Upper lobe of left lung (tissue), 4 donors: ENCODE results near the gene CD14.

Experiments
- POLR2A ChIP-seq, 4 donors: fragments of 450-650 bp; IDR thresholded peaks; one replicate each; pipeline ENCODE4 v1.5.1; 2016 to 2017; ENCODE audit warnings: antibody characterized with exemption in 4 of 4, mild to moderate bottlenecking in 2 of 4
- POLR2AphosphoS5 ChIP-seq, 2 donors: sonication (generic); formaldehyde crosslinking; IDR thresholded peaks; one replicate each; pipeline ENCODE4 v1.5.1; 2017; ENCODE audit warnings: antibody characterized with exemption in 2 of 2
- TF ChIP-seq, protein P1 (sequence below), 6 experiments: fragments of 450-650 bp in 4 of 6; fragments of 200-600 bp in 2 of 6; sonication (generic) in 2 of 6; IDR thresholded peaks; one replicate each; pipeline ENCODE4 v1.5.1; 2016 to 2019; ENCODE audit warnings: antibody characterized with exemption in 6 of 6

DNA sequence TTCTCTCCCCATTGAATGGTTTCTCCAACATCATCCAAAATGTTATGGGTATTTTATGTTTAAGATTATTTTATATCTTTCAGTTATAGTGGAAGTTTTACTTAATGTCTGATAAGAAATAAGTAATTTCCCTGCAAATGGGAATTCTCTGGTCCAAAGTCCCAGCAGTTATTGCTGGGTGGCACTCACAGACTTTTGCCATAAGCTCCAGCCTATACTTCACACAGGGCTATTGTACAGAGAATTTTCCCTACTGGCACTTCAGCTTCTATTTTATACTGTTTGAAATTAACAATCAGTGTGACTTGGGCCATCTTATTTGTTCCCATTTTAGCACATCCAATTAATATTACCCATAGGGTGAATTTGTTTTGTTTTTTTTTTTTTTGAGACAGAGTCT is 32.9 kb downstream of the CD14 start:
- TF ChIP-seq POLR2A (IDR thresholded peaks at IDR 0.05) (no peak), POLR2AphosphoS5 (IDR thresholded peaks at IDR 0.05) (no peak)
- TF ChIP-seq, protein P1, sequence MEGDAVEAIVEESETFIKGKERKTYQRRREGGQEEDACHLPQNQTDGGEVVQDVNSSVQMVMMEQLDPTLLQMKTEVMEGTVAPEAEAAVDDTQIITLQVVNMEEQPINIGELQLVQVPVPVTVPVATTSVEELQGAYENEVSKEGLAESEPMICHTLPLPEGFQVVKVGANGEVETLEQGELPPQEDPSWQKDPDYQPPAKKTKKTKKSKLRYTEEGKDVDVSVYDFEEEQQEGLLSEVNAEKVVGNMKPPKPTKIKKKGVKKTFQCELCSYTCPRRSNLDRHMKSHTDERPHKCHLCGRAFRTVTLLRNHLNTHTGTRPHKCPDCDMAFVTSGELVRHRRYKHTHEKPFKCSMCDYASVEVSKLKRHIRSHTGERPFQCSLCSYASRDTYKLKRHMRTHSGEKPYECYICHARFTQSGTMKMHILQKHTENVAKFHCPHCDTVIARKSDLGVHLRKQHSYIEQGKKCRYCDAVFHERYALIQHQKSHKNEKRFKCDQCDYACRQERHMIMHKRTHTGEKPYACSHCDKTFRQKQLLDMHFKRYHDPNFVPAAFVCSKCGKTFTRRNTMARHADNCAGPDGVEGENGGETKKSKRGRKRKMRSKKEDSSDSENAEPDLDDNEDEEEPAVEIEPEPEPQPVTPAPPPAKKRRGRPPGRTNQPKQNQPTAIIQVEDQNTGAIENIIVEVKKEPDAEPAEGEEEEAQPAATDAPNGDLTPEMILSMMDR (IDR thresholded peaks at IDR 0.05) = no peak
